Measurements from ENCODE around the gene ELF4. TPM values are rescaled to one million over a fixed set of nuclear protein-coding genes. Genes with fewer than 3 reads are reported as not detected.

ELF4 gene
- total and polyA plus RNA-seq, 4 donors: 1.9 to 6.6 (median 3.8) TPM

GRCh38 chrX:130079824-130080406 lies 30.4 kb downstream of the ELF4 start:
- no peak overlapping the region for H3K4me3 ChIP-seq (ENCODE audit: low read depth, low read length)
- no peak overlapping the region for H3K27ac ChIP-seq (ENCODE audit: low read depth, low read length)
- H3K4me1 ChIP-seq (ENCODE audit: control insufficient read depth, insufficient read depth, low read length): peaks cover 5% of the 10 kb centered on the region
- peaks cover 4% of the 10 kb centered on the region for H3K27me3 ChIP-seq (ENCODE audit: control insufficient read depth, insufficient read depth, low read length)
- H3K36me3 ChIP-seq (ENCODE audit: control insufficient read depth, insufficient read depth, low read length): no peaks in the 10 kb centered on the region
- H3K9me3 ChIP-seq (ENCODE audit: control insufficient read depth, insufficient read depth, low read length): no peaks in the 10 kb centered on the region
- WGBS (ENCODE audit: insufficient coverage): 55% methylated on average over 4 of the region's 9 CpGs
- peak in 5 of 6 donors; percentile 6 to 79 (median 23) for DNase-seq (ENCODE audit: low read depth in 4 of 6, low spot score in 6 of 6)

GRCh38 chrX:130075777-130076176 lies 34.5 kb downstream of the ELF4 start:
- no peak overlapping the region for H3K4me3 ChIP-seq (ENCODE audit: low read depth, low read length)
- no peak for DNase-seq (ENCODE audit: low read depth in 4 of 6, low spot score in 6 of 6)
- no peaks in the 10 kb centered on the region for H3K36me3 ChIP-seq (ENCODE audit: control insufficient read depth, insufficient read depth, low read length)
- 89% methylated on average over 3 of the region's 4 CpGs for WGBS (ENCODE audit: insufficient coverage)
- H3K4me1 ChIP-seq (ENCODE audit: control insufficient read depth, insufficient read depth, low read length): no peaks in the 10 kb centered on the region
- H3K9me3 ChIP-seq (ENCODE audit: control insufficient read depth, insufficient read depth, low read length): no peaks in the 10 kb centered on the region
- H3K27me3 ChIP-seq (ENCODE audit: control insufficient read depth, insufficient read depth, low read length): peaks cover 4% of the 10 kb centered on the region
- no peak overlapping the region for H3K27ac ChIP-seq (ENCODE audit: low read depth, low read length)

GRCh38 chrX:130072345-130072740 lies 38.0 kb downstream of the ELF4 start:
- Histone ChIP-seq H3K27ac (ENCODE audit: low read depth, low read length) (no peak overlapping the region), H3K27me3 (ENCODE audit: control insufficient read depth, insufficient read depth, low read length) (no peaks in the 10 kb centered on the region), H3K9me3 (ENCODE audit: control insufficient read depth, insufficient read depth, low read length) (no peaks in the 10 kb centered on the region), H3K4me3 (ENCODE audit: low read depth, low read length) (no peak overlapping the region), H3K4me1 (ENCODE audit: control insufficient read depth, insufficient read depth, low read length) (no peaks in the 10 kb centered on the region), H3K36me3 (ENCODE audit: control insufficient read depth, insufficient read depth, low read length) (no peaks in the 10 kb centered on the region)
- no peak for DNase-seq (ENCODE audit: low read depth in 4 of 6, low spot score in 6 of 6)
- WGBS (ENCODE audit: insufficient coverage): 59% methylated on average over 4 of the region's 10 CpGs

GRCh38 chrX:130071611-130072344 lies 38.5 kb downstream of the ELF4 start:
- Histone ChIP-seq H3K27ac (ENCODE audit: low read depth, low read length) (no peak overlapping the region), H3K9me3 (ENCODE audit: control insufficient read depth, insufficient read depth, low read length) (no peaks in the 10 kb centered on the region), H3K4me1 (ENCODE audit: control insufficient read depth, insufficient read depth, low read length) (no peaks in the 10 kb centered on the region), H3K36me3 (ENCODE audit: control insufficient read depth, insufficient read depth, low read length) (peaks cover 3% of the 10 kb centered on the region), H3K4me3 (ENCODE audit: low read depth, low read length) (no peak overlapping the region), H3K27me3 (ENCODE audit: control insufficient read depth, insufficient read depth, low read length) (no peaks in the 10 kb centered on the region)
- WGBS (ENCODE audit: insufficient coverage): 76% methylated on average over 13 of the region's 18 CpGs
- DNase-seq (ENCODE audit: low read depth in 4 of 6, low spot score in 6 of 6): no peak

- Histone ChIP-seq H3K27ac (ENCODE audit: low read depth, low read length) (no peak overlapping the region), H3K36me3 (ENCODE audit: control insufficient read depth, insufficient read depth, low read length) (peaks cover 3% of the 10 kb centered on the region), H3K4me1 (ENCODE audit: control insufficient read depth, insufficient read depth, low read length) (no peaks in the 10 kb centered on the region), H3K9me3 (ENCODE audit: control insufficient read depth, insufficient read depth, low read length) (no peaks in the 10 kb centered on the region), H3K27me3 (ENCODE audit: control insufficient read depth, insufficient read depth, low read length) (no peaks in the 10 kb centered on the region), H3K4me3 (ENCODE audit: low read depth, low read length) (no peak overlapping the region)
- 83% methylated on average over 15 of the region's 15 CpGs for WGBS (ENCODE audit: insufficient coverage)
- DNase-seq (ENCODE audit: low read depth in 4 of 6, low spot score in 6 of 6): no peak
Observed at GRCh38 chrX:130066975-130067615, 43.2 kb downstream of the ELF4 start.

- peak overlapping the region; percentile 41 for H3K4me3 ChIP-seq (ENCODE audit: low read depth, low read length)
- H3K27me3 ChIP-seq (ENCODE audit: control insufficient read depth, insufficient read depth, low read length): no peaks in the 10 kb centered on the region
- no peak overlapping the region for H3K27ac ChIP-seq (ENCODE audit: low read depth, low read length)
- no peaks in the 10 kb centered on the region for H3K9me3 ChIP-seq (ENCODE audit: control insufficient read depth, insufficient read depth, low read length)
- DNase-seq (ENCODE audit: low read depth in 4 of 6, low spot score in 6 of 6): peak; percentile 19 to 83 (median 56)
- peaks cover 7% of the 10 kb centered on the region for H3K36me3 ChIP-seq (ENCODE audit: control insufficient read depth, insufficient read depth, low read length)
- WGBS (ENCODE audit: insufficient coverage): 25% methylated on average over 86 of the region's 87 CpGs
- H3K4me1 ChIP-seq (ENCODE audit: control insufficient read depth, insufficient read depth, low read length): peaks cover 10% of the 10 kb centered on the region
Observed at GRCh38 chrX:130060122-130061069, 49.9 kb downstream of the ELF4 start.

GRCh38 chrX:130058652-130059051 lies 51.6 kb downstream of the ELF4 start:
- WGBS (ENCODE audit: insufficient coverage): 63% methylated on average over 6 of the region's 7 CpGs

GRCh38 chrX:130057209-130057608 lies 53.1 kb downstream of the ELF4 start:
- Histone ChIP-seq H3K4me3 (ENCODE audit: low read depth, low read length) (no peak overlapping the region), H3K27ac (ENCODE audit: low read depth, low read length) (no peak overlapping the region), H3K9me3 (ENCODE audit: control insufficient read depth, insufficient read depth, low read length) (no peaks in the 10 kb centered on the region), H3K4me1 (ENCODE audit: control insufficient read depth, insufficient read depth, low read length) (peaks cover 10% of the 10 kb centered on the region), H3K36me3 (ENCODE audit: control insufficient read depth, insufficient read depth, low read length) (peaks cover 18% of the 10 kb centered on the region), H3K27me3 (ENCODE audit: control insufficient read depth, insufficient read depth, low read length) (no peaks in the 10 kb centered on the region)
- DNase-seq (ENCODE audit: low read depth in 4 of 6, low spot score in 6 of 6): no peak
- 76% methylated on average over 2 of the region's 9 CpGs for WGBS (ENCODE audit: insufficient coverage)

More at GRCh38 chrX:130058652-130059051, 51.6 kb downstream of the ELF4 start:
- H3K9me3 ChIP-seq (ENCODE audit: control insufficient read depth, insufficient read depth, low read length): no peaks in the 10 kb centered on the region
- DNase-seq (ENCODE audit: low read depth in 4 of 6, low spot score in 6 of 6): no peak
- no peak overlapping the region for H3K27ac ChIP-seq (ENCODE audit: low read depth, low read length)
- no peak overlapping the region for H3K4me3 ChIP-seq (ENCODE audit: low read depth, low read length)
- no peaks in the 10 kb centered on the region for H3K27me3 ChIP-seq (ENCODE audit: control insufficient read depth, insufficient read depth, low read length)
- H3K36me3 ChIP-seq (ENCODE audit: control insufficient read depth, insufficient read depth, low read length): peaks cover 11% of the 10 kb centered on the region
- H3K4me1 ChIP-seq (ENCODE audit: control insufficient read depth, insufficient read depth, low read length): peaks cover 10% of the 10 kb centered on the region

GRCh38 chrX:130055899-130056298 lies 54.4 kb downstream of the ELF4 start:
- WGBS (ENCODE audit: insufficient coverage): 69% methylated on average over 14 of the region's 18 CpGs
- Histone ChIP-seq H3K36me3 (ENCODE audit: control insufficient read depth, insufficient read depth, low read length) (peaks cover 23% of the 10 kb centered on the region), H3K4me1 (ENCODE audit: control insufficient read depth, insufficient read depth, low read length) (peaks cover 8% of the 10 kb centered on the region), H3K27ac (ENCODE audit: low read depth, low read length) (no peak overlapping the region), H3K4me3 (ENCODE audit: low read depth, low read length) (no peak overlapping the region), H3K27me3 (ENCODE audit: control insufficient read depth, insufficient read depth, low read length) (no peaks in the 10 kb centered on the region), H3K9me3 (ENCODE audit: control insufficient read depth, insufficient read depth, low read length) (no peaks in the 10 kb centered on the region)
- no peak for DNase-seq (ENCODE audit: low read depth in 4 of 6, low spot score in 6 of 6)

All from spinal cord (tissue), 10 donors.